Spleen (tissue), 7 donors: Measurements from ENCODE around the gene RABL2A.

Source experiments
- CTCF ChIP-seq, 11 experiments: fragments of 200-600 bp in 7 of 11; fragments of 450-650 bp in 4 of 11; sonication (generic) in 4 of 11; IDR thresholded peaks in 8 of 11; conservative IDR thresholded peaks in 3 of 11; 1 replicate in 7 of 11; 2 replicates in 4 of 11; pipeline versions ENCODE4 v1.4.0 to v1.8.0; 2016 to 2021; ENCODE audit warnings: antibody characterized with exemption in 11 of 11, inconsistent platforms in 4 of 11, mild to moderate bottlenecking in 1 of 11
- POLR2AphosphoS5 ChIP-seq, 3 donors: sonication (generic); formaldehyde crosslinking; IDR thresholded peaks; one replicate each; pipeline ENCODE4 v1.5.1; 2017; ENCODE audit warnings: antibody characterized with exemption in 3 of 3
- donor health status: DM: no; HTN: no; CAD: no; lungs with moderate emphysema.
- donor health status: DM: no; HTN: no; CAD: no.
- donor health status: DM: no; HTN: no; CAD: no.

- TF ChIP-seq CTCF (IDR thresholded peaks at IDR 0.05 in 8 of 11, conservative IDR thresholded peaks at IDR 0.05 in 3 of 11) (no peak), POLR2AphosphoS5 (IDR thresholded peaks at IDR 0.05) (no peak)
Observed at GRCh38 chr2:113677330-113677729, 50.3 kb downstream of the RABL2A start.
